HCT116 (cell line): Measurements from ENCODE around the gene ERBIN. TPM values are rescaled to one million over a fixed set of nuclear protein-coding genes. Genes with fewer than 3 reads are reported as not detected.

Experiments
- ATAC-seq: fragments of 200-7000 bp; cut with Tn5 transposase; 2 replicates; pipeline ENCODE4 v1.9.1; 2020; ENCODE audit warnings: mild to moderate bottlenecking, moderate library complexity
- BruUV-seq: library from RNA; stranded (reverse); fragments of 400-500 nt; replicated peaks from 2 replicates; lab custom pipeline; 2021; lab: Mats Ljungman, UMichigan
- CTCF ChIA-PET: fragments of 300-600 bp; sonication (Branson Sonifier 250); formaldehyde crosslinking; loops from one replicate; lab custom pipeline; 2021; ENCODE audit warnings: antibody characterized with exemption; lab: Charles Lee
- POLR2A ChIA-PET: fragments of 300-600, 350-600 bp; sonication (Branson Sonifier 250); formaldehyde crosslinking; loops from one replicate; lab custom pipeline; 2021; ENCODE audit warnings: antibody characterized with exemption; lab: Charles Lee
- RAD21 ChIA-PET, 2 experiments: fragments of 300-600 bp; sonication (Branson Sonifier 250); formaldehyde crosslinking; loops; one replicate each; lab custom pipeline; 2023; ENCODE audit warnings: low total read pairs in 2 of 2; ENCODE audit not compliant: uncharacterized antibody in 2 of 2, unreplicated experiment in 2 of 2, low non-redundant PET in 1 of 2; lab: Charles Lee
- DNase-seq: peaks from one replicate; pipeline ENCODE4 v3.0.0-alpha.2; 2010; ENCODE audit warnings: low read depth, low spot score
- H2AFZ ChIP-seq: fragments of 200-600 bp; shearing (Covaris generic), sonication (generic); 2 replicates; pipeline ENCODE4 v1.6.1; 2017; ENCODE audit warnings: low read depth, mixed run types, mixed read lengths, antibody characterized with exemption, low read length; ENCODE audit not compliant: poor library complexity, severe bottlenecking
- H3K27ac ChIP-seq: 2 replicates; pipeline ENCODE4 v1.5.1; 2012; ENCODE audit warnings: low read depth, low read length
- H3K27me3 ChIP-seq: fragments of 200-600 bp; sonication (generic); 2 replicates; pipeline ENCODE4 v1.6.1; 2016; ENCODE audit warnings: mixed run types, low read length, mixed read lengths; ENCODE audit not compliant: insufficient read depth
- H3K36me3 ChIP-seq, 2 experiments: fragments of 200-500 bp in 1 of 2; fragments of 200-600 bp in 1 of 2; sonication (Bioruptor generic) in 1 of 2; sonication (generic) in 1 of 2; 2 replicates each; pipeline versions ENCODE4 v1.5.1 to v1.6.1; 2014 to 2016; ENCODE audit warnings: low read length in 2 of 2, inconsistent platforms in 1 of 2, mixed read lengths in 1 of 2, mixed run types in 1 of 2; ENCODE audit not compliant: insufficient read depth in 2 of 2, control insufficient read depth in 1 of 2
- H3K4me1 ChIP-seq, 2 experiments: fragments of 200-600 bp in 1 of 2; sonication (generic) in 1 of 2; 2 replicates each; pipeline versions ENCODE4 v1.5.1 to v1.6.1; 2012 to 2017; ENCODE audit warnings: low read length in 2 of 2, inconsistent platforms in 1 of 2, mild to moderate bottlenecking in 1 of 2, mixed read lengths in 1 of 2, mixed run types in 1 of 2, moderate library complexity in 1 of 2; ENCODE audit not compliant: insufficient read depth in 2 of 2, control insufficient read depth in 1 of 2
- H3K4me2 ChIP-seq: fragments of 200-600 bp; sonication (generic); 2 replicates; pipeline ENCODE4 v1.6.1; 2017; ENCODE audit warnings: mixed run types, low read length, mixed read lengths
- H3K4me3 ChIP-seq, 2 experiments: fragments of 200-600 bp in 1 of 2; sonication (generic) in 1 of 2; replicated peaks in 1 of 2; 2 replicates each; pipeline ENCODE4 v1.5.1; 2011 to 2016; ENCODE audit warnings: low read length in 2 of 2, control low read depth in 1 of 2, low read depth in 1 of 2, mild to moderate bottlenecking in 1 of 2, mixed read lengths in 1 of 2, mixed run types in 1 of 2
- H3K79me2 ChIP-seq: fragments of 200-600 bp; sonication (generic); 2 replicates; pipeline ENCODE4 v1.6.1; 2017; ENCODE audit warnings: mild to moderate bottlenecking, mixed run types, low read length, moderate library complexity, mixed read lengths; ENCODE audit not compliant: insufficient read depth
- H3K9ac ChIP-seq: fragments of 200-600 bp; sonication (generic); 2 replicates; pipeline ENCODE4 v1.6.1; 2016; ENCODE audit warnings: low read length, mixed read lengths
- H3K9me2 ChIP-seq: fragments of 200-600 bp; sonication (generic), shearing (Covaris generic); 2 replicates; pipeline ENCODE4 v1.6.1; 2017; ENCODE audit warnings: mixed run types, mild to moderate bottlenecking, moderate library complexity; ENCODE audit not compliant: insufficient read depth
- H3K9me3 ChIP-seq, 2 experiments: fragments of 200-500 bp in 1 of 2; fragments of 200-600 bp in 1 of 2; sonication (Bioruptor generic) in 1 of 2; sonication (generic) in 1 of 2; 2 replicates each; pipeline ENCODE4 v1.6.1; 2014 to 2017; ENCODE audit warnings: low read length in 2 of 2, mixed read lengths in 2 of 2, inconsistent platforms in 1 of 2, low read depth in 1 of 2, mild to moderate bottlenecking in 1 of 2, mixed run types in 1 of 2, moderate library complexity in 1 of 2; ENCODE audit not compliant: control insufficient read depth in 1 of 2, insufficient read depth in 1 of 2
- H4K20me1 ChIP-seq: fragments of 200-600 bp; sonication (generic), shearing (Covaris generic); 2 replicates; pipeline ENCODE4 v1.6.1; 2017; ENCODE audit warnings: mixed run types, mild to moderate bottlenecking, moderate library complexity; ENCODE audit not compliant: insufficient read depth
- EGR1 ChIP-seq: IDR thresholded peaks from 2 replicates; pipeline ENCODE4 v1.6.1; 2012; ENCODE audit warnings: low read depth
- EZH2phosphoT487 ChIP-seq: fragments of 200-600 bp; IDR thresholded peaks from 2 replicates; pipeline ENCODE4 v1.6.1; 2018; ENCODE audit warnings: antibody characterized with exemption, borderline replicate concordance
- JUND ChIP-seq: IDR thresholded peaks from 2 replicates; pipeline ENCODE4 v1.6.1; 2012
- POLR2AphosphoS5 ChIP-seq: IDR thresholded peaks from 2 replicates; pipeline ENCODE4 v1.6.1; 2011; ENCODE audit warnings: mild to moderate bottlenecking, low read depth, low read length, moderate library complexity
- ZFX ChIP-seq: fragments of 450-650 bp; IDR thresholded peaks from 2 replicates; pipeline ENCODE4 v1.6.1; 2017
- intact Hi-C: fragments of 100-400 bp; cut with micrococcal nuclease; formaldehyde crosslinking; loops from 2 replicates; pipeline ENCODE4 v1.10.0; 2022
- total RNA-seq: library from RNA; stranded (reverse); gene quantifications from one replicate; pipeline ENCODE4 v1.2.1, GENCODE V29; 2021; ENCODE audit not compliant: unreplicated experiment
- TF ChIP-seq, protein P1 (sequence below): IDR thresholded peaks from 2 replicates; pipeline ENCODE4 v1.6.1; 2011; ENCODE audit warnings: mild to moderate bottlenecking, low read length, moderate library complexity; ENCODE audit not compliant: insufficient replicate concordance; ENCODE audit errors: extremely low read depth

Gene ERBIN
- total RNA-seq, 1 experiment from 2014 or later, result 57.4 TPM

DNA sequence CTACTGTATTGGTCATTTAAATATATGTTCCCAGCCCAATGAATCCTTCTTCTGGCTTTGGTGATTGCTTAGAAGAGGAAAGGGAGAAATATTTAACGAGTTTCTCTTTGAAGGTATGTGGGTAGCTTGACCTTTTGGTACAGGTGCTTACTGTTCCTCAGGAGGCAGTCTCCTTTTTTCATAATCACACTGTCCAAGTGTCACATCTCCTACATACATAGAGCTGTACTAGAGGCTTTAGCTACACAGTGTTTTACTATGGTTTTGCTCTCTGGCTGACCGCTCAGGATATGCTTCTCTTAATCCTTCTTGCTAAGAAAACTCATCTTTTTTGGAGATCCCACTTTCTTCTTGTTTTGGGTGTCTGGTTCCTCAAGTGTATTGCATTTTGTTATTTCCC is 6.9 kb downstream of the ERBIN start:
- no peak overlapping the region for H3K27ac ChIP-seq
- CTCF ChIA-PET, result no interaction called here
- no TSS peak for BruUV-seq

DNA sequence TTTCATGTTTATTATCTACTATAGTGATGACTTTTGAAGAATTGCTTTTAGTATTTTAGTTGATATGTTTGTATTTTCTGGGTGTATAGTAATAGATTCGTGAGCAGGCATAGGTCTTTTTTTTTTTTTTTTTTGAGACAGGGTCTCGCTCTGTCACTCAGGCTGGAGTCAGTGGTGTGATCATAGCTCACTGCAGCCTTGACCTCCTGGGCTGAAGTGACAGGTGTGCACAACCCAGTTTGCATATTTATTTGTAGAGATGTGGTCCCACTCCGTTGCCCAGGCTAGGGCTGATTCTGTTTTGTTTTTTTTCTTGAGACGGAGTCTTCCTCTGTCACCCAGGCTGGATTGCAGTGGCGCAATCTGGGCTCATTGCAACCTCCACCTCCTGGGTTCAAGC is 11.9 kb downstream of the ERBIN start:
- Histone ChIP-seq H3K9me3 (no peaks in the 10 kb centered on the region), H3K9me2 (no peaks in the 10 kb centered on the region), H3K36me3 (no peaks in the 10 kb centered on the region), H3K79me2 (peaks cover 82% of the 10 kb centered on the region), H2AFZ (no peak overlapping the region), H3K27ac (no peak overlapping the region), H3K4me2 (peak overlapping the region; percentile 61; the same call in 1 of the 2 replicates), H3K4me3 (no peak overlapping the region), H4K20me1 (peaks cover 8% of the 10 kb centered on the region; the same call in 1 of the 2 replicates), H3K4me1 (peaks cover 26 to 30% of the 10 kb centered on the region in 2 experiments), H3K9ac (no peak overlapping the region), H3K27me3 (no peaks in the 10 kb centered on the region)
- ChIA-PET CTCF (no interaction called here), POLR2A (no interaction called here), RAD21 (no interaction called here)
- TF ChIP-seq EZH2phosphoT487 (no peak), ZFX (no peak)
- ATAC-seq, result no peak
- no TSS peak for BruUV-seq
- intact Hi-C loops, result no loop called here
- DNase-seq, result no peak

More for the DNA sequence above, 6.9 kb downstream of the ERBIN start:
- no peaks in the 10 kb centered on the region for H3K36me3 ChIP-seq
- peaks cover 14% of the 10 kb centered on the region; the same call in 1 of the 2 replicates for H4K20me1 ChIP-seq
- H2AFZ ChIP-seq, result no peak overlapping the region
- TF ChIP-seq JUND (no peak), POLR2AphosphoS5 (no peak), EGR1 (no peak)
- TF ChIP-seq, protein P1, sequence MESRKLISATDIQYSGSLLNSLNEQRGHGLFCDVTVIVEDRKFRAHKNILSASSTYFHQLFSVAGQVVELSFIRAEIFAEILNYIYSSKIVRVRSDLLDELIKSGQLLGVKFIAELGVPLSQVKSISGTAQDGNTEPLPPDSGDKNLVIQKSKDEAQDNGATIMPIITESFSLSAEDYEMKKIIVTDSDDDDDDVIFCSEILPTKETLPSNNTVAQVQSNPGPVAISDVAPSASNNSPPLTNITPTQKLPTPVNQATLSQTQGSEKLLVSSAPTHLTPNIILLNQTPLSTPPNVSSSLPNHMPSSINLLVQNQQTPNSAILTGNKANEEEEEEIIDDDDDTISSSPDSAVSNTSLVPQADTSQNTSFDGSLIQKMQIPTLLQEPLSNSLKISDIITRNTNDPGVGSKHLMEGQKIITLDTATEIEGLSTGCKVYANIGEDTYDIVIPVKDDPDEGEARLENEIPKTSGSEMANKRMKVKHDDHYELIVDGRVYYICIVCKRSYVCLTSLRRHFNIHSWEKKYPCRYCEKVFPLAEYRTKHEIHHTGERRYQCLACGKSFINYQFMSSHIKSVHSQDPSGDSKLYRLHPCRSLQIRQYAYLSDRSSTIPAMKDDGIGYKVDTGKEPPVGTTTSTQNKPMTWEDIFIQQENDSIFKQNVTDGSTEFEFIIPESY, result no peak
- TF ChIP-seq, all 23 proteins: peak for 0
- ChIA-PET RAD21 (no interaction called here), POLR2A (no interaction called here)
- H3K9me3 ChIP-seq, result no peaks in the 10 kb centered on the region
- peaks cover 98% of the 10 kb centered on the region for H3K79me2 ChIP-seq
- DNase-seq (no peak), ATAC-seq (no peak)
- no peaks in the 10 kb centered on the region for H3K9me2 ChIP-seq
- peak overlapping the region; percentile 42; the same call in 1 of the 2 replicates for H3K4me2 ChIP-seq
- intact Hi-C loops, result no loop called here
- H3K4me1 ChIP-seq, result peaks cover 37 to 68% of the 10 kb centered on the region in 2 experiments
- H3K27me3 ChIP-seq, result no peaks in the 10 kb centered on the region
- H3K9ac ChIP-seq, result no peak overlapping the region
- no peak overlapping the region for H3K4me3 ChIP-seq
